ENCODE data around the gene KCNA10. TPM values are rescaled to one million over a fixed set of nuclear protein-coding genes. Genes with fewer than 3 reads are reported as not detected.

Gene KCNA10
- total and polyA plus RNA-seq, 10 of the 15 experiments (the other 5 are each of a cell fraction or from before 2014, with no cell fraction given): not detected

DNA sequence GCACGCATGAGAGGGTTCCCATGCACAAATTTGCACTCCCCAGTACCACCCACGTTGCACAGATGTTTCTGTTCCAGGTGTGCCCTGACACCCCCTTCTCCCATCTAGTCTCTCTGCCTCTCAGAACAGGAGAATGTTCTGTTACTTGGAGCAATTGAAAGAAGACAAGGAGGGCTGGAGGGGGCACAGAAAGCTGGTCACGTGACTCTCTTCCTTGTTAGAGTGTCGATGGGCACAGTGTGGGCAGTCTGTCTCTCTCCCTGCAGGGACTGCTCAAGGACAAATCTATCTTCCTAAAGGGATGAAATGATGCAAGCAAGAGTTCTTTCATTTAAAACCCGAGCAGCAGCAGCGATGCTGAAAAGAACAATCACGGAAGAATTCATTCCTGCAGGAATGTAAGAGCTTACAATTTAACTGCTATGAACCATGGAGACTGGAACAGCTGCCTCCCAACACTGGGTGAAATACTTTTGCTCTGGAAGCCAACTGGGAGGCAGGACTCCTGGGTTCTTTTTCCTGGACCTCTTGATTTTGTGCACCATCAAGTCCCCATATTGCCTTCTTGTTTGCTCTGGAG lies 7.3 kb upstream of the KCNA10 start:
- ChIA-PET RAD21 (ENCODE audit: unreplicated experiment) (interaction anchor here (1.2 kb wide), 1 partner anchor 83 kb away, joined by 3 read pairs; no protein-coding TSS in a partner anchor), CTCF (interaction anchor here (1.0 kb wide), 2 partner anchors 94 to 97 kb away, joined by 4 to 6 read pairs; no protein-coding TSS in a partner anchor), SMC1A (ENCODE audit: uncharacterized antibody, unreplicated experiment) (interaction anchor here (0.7 to 1.5 kb wide), 5 partner anchors 85 to 280 kb away, joined by 3 to 5 read pairs (median 4); no protein-coding TSS in a partner anchor), POLR2A (no interaction called here)
- in situ Hi-C loops (cut with MboI) (no loop called here), intact Hi-C loops (cut with micrococcal nuclease; ENCODE audit: unreplicated experiment) (no loop called here)
- WGBS (ENCODE audit: insufficient coverage, insufficient replicate concordance, low lambda C conversion rate, missing lambda C conversion rate): 40% methylated on average over 7 of the region's 7 CpGs
- FAIRE-seq: no peak
- peaks cover 0 to 3% of the 10 kb centered on the region in 2 experiments; a peak in 3 of 4 replicates for H3K27me3 ChIP-seq (replicated peaks in 1 of 2; ENCODE audit: control insufficient read depth in 2 of 2, insufficient read depth in 2 of 2, low read length in 1 of 2)
- no peak overlapping the region for H3K27ac ChIP-seq (ENCODE audit: control insufficient read depth, insufficient read depth)
- H3K4me3 ChIP-seq: no peak overlapping the region
- no peak overlapping the region for H3K4me2 ChIP-seq (ENCODE audit: control insufficient read depth, insufficient read depth)
- no peak for ATAC-seq
- no peaks in the 10 kb centered on the region for H3K79me2 ChIP-seq (ENCODE audit: control insufficient read depth, insufficient read depth, low read length)
- H4K20me1 ChIP-seq (ENCODE audit: control insufficient read depth, insufficient read depth): no peaks in the 10 kb centered on the region
- BruUV-seq (replicated peaks): no TSS peak
- no peak for DNase-seq (ENCODE audit: low read depth, low spot score)
- TF ChIP-seq GATAD2B (conservative IDR thresholded peaks at IDR 0.05; ENCODE audit: low read depth) (no peak), BRCA1 (IDR thresholded peaks at IDR 0.05; ENCODE audit: low read depth, low read length) (no peak), SMC3 (IDR thresholded peaks at IDR 0.05; ENCODE audit: borderline replicate concordance, low read length) (no peak), NRF1 (conservative IDR thresholded peaks at IDR 0.05; ENCODE audit: low read depth, low read length) (no peak), PML (IDR thresholded peaks at IDR 0.05; ENCODE audit: low read length) (no peak), NFIC (IDR thresholded peaks at IDR 0.05; ENCODE audit: low read depth, low read length) (no peak), POLR2AphosphoS5 (IDR thresholded peaks at IDR 0.05; ENCODE audit: low read length) (no peak), ZZZ3 (IDR thresholded peaks at IDR 0.05; ENCODE audit: control insufficient read depth, insufficient read length, low read depth) (no peak), PAX8 (IDR thresholded peaks at IDR 0.05) (no peak), NFXL1 (IDR thresholded peaks at IDR 0.05; ENCODE audit: borderline replicate concordance) (no peak), ESRRA (IDR thresholded peaks at IDR 0.05; ENCODE audit: low read length) (no peak), ETV6 (conservative IDR thresholded peaks at IDR 0.05 in 1 of 2, IDR thresholded peaks at IDR 0.05 in 1 of 2; ENCODE audit: borderline replicate concordance in 1 of 2, low read depth in 1 of 2) (no peak), SMAD1 (IDR thresholded peaks at IDR 0.05; ENCODE audit: low read depth, partially characterized antibody) (no peak), CHD4 (IDR thresholded peaks at IDR 0.05) (no peak), RAD51 (IDR thresholded peaks at IDR 0.05) (peak; percentile 20; the same call in 1 of the 2 replicates), MYC (IDR thresholded peaks at IDR 0.05; ENCODE audit: insufficient read depth, insufficient read length, insufficient replicate concordance, low read length, severe bottlenecking) (no peak)
- TF ChIP-seq, protein P1, sequence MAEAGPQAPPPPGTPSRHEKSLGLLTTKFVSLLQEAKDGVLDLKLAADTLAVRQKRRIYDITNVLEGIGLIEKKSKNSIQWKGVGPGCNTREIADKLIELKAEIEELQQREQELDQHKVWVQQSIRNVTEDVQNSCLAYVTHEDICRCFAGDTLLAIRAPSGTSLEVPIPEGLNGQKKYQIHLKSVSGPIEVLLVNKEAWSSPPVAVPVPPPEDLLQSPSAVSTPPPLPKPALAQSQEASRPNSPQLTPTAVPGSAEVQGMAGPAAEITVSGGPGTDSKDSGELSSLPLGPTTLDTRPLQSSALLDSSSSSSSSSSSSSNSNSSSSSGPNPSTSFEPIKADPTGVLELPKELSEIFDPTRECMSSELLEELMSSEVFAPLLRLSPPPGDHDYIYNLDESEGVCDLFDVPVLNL (IDR thresholded peaks at IDR 0.05; ENCODE audit: low read depth, low read length): no peak
- TF ChIP-seq, protein P2, sequence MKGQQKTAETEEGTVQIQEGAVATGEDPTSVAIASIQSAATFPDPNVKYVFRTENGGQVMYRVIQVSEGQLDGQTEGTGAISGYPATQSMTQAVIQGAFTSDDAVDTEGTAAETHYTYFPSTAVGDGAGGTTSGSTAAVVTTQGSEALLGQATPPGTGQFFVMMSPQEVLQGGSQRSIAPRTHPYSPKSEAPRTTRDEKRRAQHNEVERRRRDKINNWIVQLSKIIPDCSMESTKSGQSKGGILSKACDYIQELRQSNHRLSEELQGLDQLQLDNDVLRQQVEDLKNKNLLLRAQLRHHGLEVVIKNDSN (IDR thresholded peaks at IDR 0.05; ENCODE audit: borderline replicate concordance, extremely low read length, insufficient read depth, low read depth, low read length): peak; percentile 35
- no peaks in the 10 kb centered on the region for H3K36me3 ChIP-seq (ENCODE audit: control insufficient read depth in 2 of 2, insufficient read depth in 2 of 2, low read length in 1 of 2)
- H3K4me1 ChIP-seq (ENCODE audit: control insufficient read depth, insufficient read depth, low read length): no peaks in the 10 kb centered on the region
- H3K9me3 ChIP-seq (replicated peaks; ENCODE audit: control insufficient read depth, insufficient read depth, low read length): no peaks in the 10 kb centered on the region
- H3K9ac ChIP-seq (ENCODE audit: control insufficient read depth, insufficient read depth, low read length): no peak overlapping the region
- H2AFZ ChIP-seq (ENCODE audit: control insufficient read depth, low read depth, low read length): no peak overlapping the region
